GM12873 (cell line): Measurements from ENCODE around the gene BAZ1B.

ENCODE experiments used
- CTCF ChIP-seq: IDR thresholded peaks from 2 replicates; pipeline ENCODE4 v1.5.1; 2012; ENCODE audit warnings: low read depth, mild to moderate bottlenecking, moderate library complexity, low read length, control low read depth; ENCODE audit not compliant: insufficient read depth; ENCODE audit errors: missing control alignments

The BAZ1B gene

GRCh38 chr7:73451780-73452398, 70.2 kb downstream of the BAZ1B start:
- peak; percentile 96 for TF ChIP-seq CTCF

GRCh38 chr7:73449422-73449821, 72.7 kb downstream of the BAZ1B start:
- no peak for TF ChIP-seq CTCF

DNA sequence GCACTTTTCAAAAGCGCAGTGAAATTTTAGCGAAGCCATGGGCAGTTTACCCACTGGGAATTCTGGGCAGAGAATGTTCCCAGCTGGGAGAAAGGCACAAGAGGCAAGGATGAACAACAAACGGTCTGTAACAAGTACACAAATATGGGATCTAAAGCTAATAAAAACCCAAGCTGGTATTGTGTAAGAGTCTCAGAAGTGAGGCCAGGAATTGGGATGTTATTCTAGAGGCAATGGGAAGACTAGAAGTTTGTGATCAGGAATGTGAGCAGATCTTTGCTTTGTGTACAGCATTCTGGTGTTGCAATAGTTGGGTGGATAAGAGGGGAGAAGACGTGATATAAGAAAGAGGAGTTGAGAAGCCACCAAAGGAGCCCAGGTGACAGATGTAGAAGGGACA, 73.5 kb downstream of the BAZ1B start:
- no peak for TF ChIP-seq CTCF

- no peak for TF ChIP-seq CTCF
Measured at GRCh38 chr7:73447121-73447733, 74.9 kb downstream of the BAZ1B start.

GRCh38 chr7:73446682-73447081, 75.4 kb downstream of the BAZ1B start:
- no peak for TF ChIP-seq CTCF

- TF ChIP-seq CTCF, result no peak
Measured at GRCh38 chr7:73443548-73444255, 78.4 kb downstream of the BAZ1B start.

GRCh38 chr7:73442903-73443500, 79.1 kb downstream of the BAZ1B start:
- TF ChIP-seq CTCF, result no peak
